CD4-positive, alpha-beta T cell (primary cell): ENCODE data around the gene GFPT1. TPM values are rescaled to one million over a fixed set of nuclear protein-coding genes. Genes with fewer than 3 reads are reported as not detected.

Experiments used
- ATAC-seq: fragments of 200-7000 bp; cut with Tn5 transposase; one replicate; pipeline ENCODE4 v1.10.0; 2022; ENCODE audit warnings: mild to moderate bottlenecking; ENCODE audit not compliant: poor library complexity
- CTCF ChIA-PET: fragments of 350-600 bp; sonication (Branson Sonifier 250); formaldehyde crosslinking; loops from one replicate; lab custom pipeline; 2021; ENCODE audit warnings: antibody characterized with exemption, inconsistent platforms; lab: Charles Lee
- POLR2A ChIA-PET: fragments of 350-600 bp; sonication (Branson Sonifier 250); formaldehyde crosslinking; loops from one replicate; lab custom pipeline; 2021; ENCODE audit warnings: antibody characterized with exemption, inconsistent platforms; lab: Charles Lee
- DNase-seq, 14 experiments: peaks; one replicate each; pipeline ENCODE4 v3.0.0-alpha.2; 2013 to 2020; ENCODE audit warnings: mixed read lengths in 2 of 14
- H3K27ac ChIP-seq, 2 donors: one replicate each; pipeline versions ENCODE4 v1.5.1 to v1.7.0; 2013; ENCODE audit warnings: low read length in 2 of 2, low read depth in 1 of 2, mild to moderate bottlenecking in 1 of 2
- H3K27me3 ChIP-seq, 2 experiments: 1 replicate in 1 of 2; 2 replicates in 1 of 2; pipeline versions ENCODE4 v1.6.1 to v1.7.0; 2013; ENCODE audit warnings: low read length in 2 of 2, control low read depth in 1 of 2, mild to moderate bottlenecking in 1 of 2, moderate library complexity in 1 of 2; ENCODE audit not compliant: insufficient read depth in 2 of 2, control insufficient read depth in 1 of 2
- H3K36me3 ChIP-seq: one replicate; pipeline ENCODE4 v1.6.1; 2013; ENCODE audit warnings: low read length, control low read depth; ENCODE audit not compliant: insufficient read depth
- H3K4me1 ChIP-seq: one replicate; pipeline ENCODE4 v1.6.1; 2013; ENCODE audit warnings: low read length, control low read depth; ENCODE audit not compliant: insufficient read depth
- H3K4me3 ChIP-seq: one replicate; pipeline ENCODE4 v1.5.1; 2013; ENCODE audit warnings: mild to moderate bottlenecking, low read length, moderate library complexity
- H3K9me3 ChIP-seq, 2 experiments: 1 replicate in 1 of 2; 2 replicates in 1 of 2; pipeline versions ENCODE4 v1.6.1 to v1.7.0; 2013; ENCODE audit warnings: low read length in 2 of 2, mild to moderate bottlenecking in 2 of 2, control low read depth in 1 of 2, moderate library complexity in 1 of 2; ENCODE audit not compliant: control insufficient read depth in 1 of 2, insufficient read depth in 1 of 2
- H3K27ac Mint-ChIP-seq: one replicate; pipeline ENCODE4 v1.8.0; 2020; ENCODE audit warnings: mixed read lengths
- H3K27me3 Mint-ChIP-seq: one replicate; pipeline ENCODE4 v1.8.0; 2021; ENCODE audit warnings: mixed read lengths
- H3K36me3 Mint-ChIP-seq: one replicate; pipeline ENCODE4 v1.8.0; 2021; ENCODE audit warnings: low read depth, mixed read lengths
- H3K4me1 Mint-ChIP-seq: one replicate; pipeline ENCODE4 v1.8.0; 2021; ENCODE audit warnings: low read depth, mixed read lengths
- H3K4me3 Mint-ChIP-seq: one replicate; pipeline ENCODE4 v1.8.0; 2020; ENCODE audit warnings: mild to moderate bottlenecking, mixed read lengths
- H3K9me3 Mint-ChIP-seq: one replicate; pipeline ENCODE4 v1.8.0; 2020; ENCODE audit warnings: mixed read lengths
- intact Hi-C, 2 experiments: fragments of 100-400 bp; cut with DNase I in 1 of 2; cut with micrococcal nuclease in 1 of 2; formaldehyde crosslinking; loops; one replicate each; pipeline versions ENCODE4 v1.15.1 to v1.9.0; 2023 to 2025; cut with DNase I, micrococcal nuclease
- total RNA-seq, 174 experiments: library from RNA in 2 of 174; stranded (reverse) in 2 of 174; gene quantifications; one replicate each; pipeline ENCODE4 v1.2.3 and lab custom pipeline; 2021 to 2026
- TF ChIP-seq, protein P1 (sequence below): fragments of 200-600 bp; IDR thresholded peaks from one replicate; pipeline ENCODE4 v1.8.0; 2022; ENCODE audit warnings: antibody characterized with exemption, mild to moderate bottlenecking

Gene GFPT1
- total RNA-seq, 2 experiments from 2014 or later = 17.6 to 18.3 TPM

DNA sequence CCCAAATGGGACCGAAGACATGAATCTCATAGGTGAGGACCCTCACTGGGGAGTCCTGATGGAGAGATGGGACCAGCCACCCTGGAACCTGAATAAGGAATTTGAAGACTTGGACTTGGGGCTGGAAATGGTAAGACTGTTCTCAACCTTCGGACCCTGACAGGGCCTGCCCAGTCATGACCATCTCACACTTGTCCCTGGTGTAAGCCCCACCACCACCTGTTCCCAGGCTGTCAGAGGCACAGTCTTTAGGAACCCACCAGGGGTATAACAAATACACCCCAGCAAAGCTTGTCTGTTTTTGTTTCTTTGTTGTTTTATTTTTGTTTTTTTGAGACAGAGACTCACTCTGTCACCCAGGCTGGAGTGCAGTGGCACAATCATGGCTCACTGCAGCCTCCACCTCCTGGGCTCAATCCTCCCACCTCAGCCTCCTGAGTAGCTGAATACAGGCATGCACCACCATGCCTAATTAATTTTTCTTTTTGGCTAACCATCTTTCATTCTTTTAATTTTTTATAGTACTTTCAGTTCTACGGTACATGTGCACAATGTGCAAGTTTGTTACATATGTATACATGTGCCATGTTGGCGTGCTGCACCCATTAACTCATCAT is 106.1 kb downstream of the GFPT1 start:
- CTCF ChIA-PET = no interaction called here
- Mint-ChIP-seq H3K36me3 (no peaks in the 10 kb centered on the region), H3K4me3 (no peak overlapping the region), H3K27ac (no peak overlapping the region), H3K9me3 (no peaks in the 10 kb centered on the region), H3K27me3 (peaks cover 4% of the 10 kb centered on the region), H3K4me1 (no peaks in the 10 kb centered on the region)
- POLR2A ChIA-PET = no interaction called here
- no peak overlapping the region for H3K27ac ChIP-seq
- DNase-seq (no peak), ATAC-seq (no peak)
- H3K4me1 ChIP-seq = no peaks in the 10 kb centered on the region
- H3K27me3 ChIP-seq = peaks cover 0 to 2% of the 10 kb centered on the region in 2 experiments
- intact Hi-C loops = no loop called here
- H3K4me3 ChIP-seq = no peak overlapping the region
- no peaks in the 10 kb centered on the region for H3K9me3 ChIP-seq
- H3K36me3 ChIP-seq = no peaks in the 10 kb centered on the region
- TF ChIP-seq, protein P1, sequence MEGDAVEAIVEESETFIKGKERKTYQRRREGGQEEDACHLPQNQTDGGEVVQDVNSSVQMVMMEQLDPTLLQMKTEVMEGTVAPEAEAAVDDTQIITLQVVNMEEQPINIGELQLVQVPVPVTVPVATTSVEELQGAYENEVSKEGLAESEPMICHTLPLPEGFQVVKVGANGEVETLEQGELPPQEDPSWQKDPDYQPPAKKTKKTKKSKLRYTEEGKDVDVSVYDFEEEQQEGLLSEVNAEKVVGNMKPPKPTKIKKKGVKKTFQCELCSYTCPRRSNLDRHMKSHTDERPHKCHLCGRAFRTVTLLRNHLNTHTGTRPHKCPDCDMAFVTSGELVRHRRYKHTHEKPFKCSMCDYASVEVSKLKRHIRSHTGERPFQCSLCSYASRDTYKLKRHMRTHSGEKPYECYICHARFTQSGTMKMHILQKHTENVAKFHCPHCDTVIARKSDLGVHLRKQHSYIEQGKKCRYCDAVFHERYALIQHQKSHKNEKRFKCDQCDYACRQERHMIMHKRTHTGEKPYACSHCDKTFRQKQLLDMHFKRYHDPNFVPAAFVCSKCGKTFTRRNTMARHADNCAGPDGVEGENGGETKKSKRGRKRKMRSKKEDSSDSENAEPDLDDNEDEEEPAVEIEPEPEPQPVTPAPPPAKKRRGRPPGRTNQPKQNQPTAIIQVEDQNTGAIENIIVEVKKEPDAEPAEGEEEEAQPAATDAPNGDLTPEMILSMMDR = no peak

DNA sequence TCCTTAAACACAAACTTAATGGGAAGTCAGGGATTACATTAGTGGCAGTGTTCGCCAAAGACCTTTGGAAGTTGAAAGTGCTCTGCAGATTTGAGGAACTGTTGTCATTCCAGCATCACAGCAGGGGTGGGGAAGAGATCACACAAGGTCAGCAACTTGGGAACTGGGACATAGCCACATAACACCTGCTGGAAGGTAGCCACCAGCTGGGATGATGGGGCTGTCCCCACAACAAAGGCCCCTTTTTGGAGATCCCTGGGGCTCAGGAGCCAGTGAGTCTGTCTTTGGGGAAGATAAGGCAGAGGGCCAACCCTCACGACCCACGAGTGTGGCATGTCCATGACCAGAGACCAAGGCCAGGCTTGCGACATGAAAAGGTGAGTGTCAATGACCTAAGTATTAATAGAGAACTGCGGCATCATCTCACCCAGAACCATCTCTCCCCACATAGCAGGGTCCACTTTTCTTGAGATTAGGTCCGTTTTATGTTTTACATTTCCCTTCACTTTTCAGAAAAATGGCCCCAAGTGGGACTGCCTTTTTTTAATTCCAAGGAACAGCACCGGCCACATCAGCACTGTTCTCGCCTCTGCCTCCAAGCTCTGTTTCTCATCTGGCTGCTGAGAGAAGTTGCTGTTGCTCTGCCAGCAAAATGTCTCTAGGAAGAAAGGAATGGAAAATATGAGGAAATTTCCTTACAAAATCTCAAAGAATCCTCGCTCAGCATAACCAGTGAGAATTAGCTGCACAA is 106.9 kb downstream of the GFPT1 start:
- H3K27ac Mint-ChIP-seq = no peak overlapping the region
- H3K4me1 ChIP-seq = no peaks in the 10 kb centered on the region
- no peak overlapping the region for H3K27ac ChIP-seq
- peaks cover 4% of the 10 kb centered on the region for H3K27me3 Mint-ChIP-seq
- ATAC-seq (no peak), DNase-seq (no peak)
- H3K4me3 Mint-ChIP-seq = no peak overlapping the region
- TF ChIP-seq, protein P1 = no peak
- no peak overlapping the region for H3K4me3 ChIP-seq
- no peaks in the 10 kb centered on the region for H3K36me3 ChIP-seq
- intact Hi-C loops = no loop called here
- peaks cover 3 to 10% of the 10 kb centered on the region in 2 experiments for H3K27me3 ChIP-seq
- H3K4me1 Mint-ChIP-seq = no peaks in the 10 kb centered on the region
- CTCF ChIA-PET = no interaction called here
- H3K9me3 Mint-ChIP-seq = no peaks in the 10 kb centered on the region
- POLR2A ChIA-PET = no interaction called here
- H3K36me3 Mint-ChIP-seq = no peaks in the 10 kb centered on the region
- H3K9me3 ChIP-seq = no peaks in the 10 kb centered on the region

DNA sequence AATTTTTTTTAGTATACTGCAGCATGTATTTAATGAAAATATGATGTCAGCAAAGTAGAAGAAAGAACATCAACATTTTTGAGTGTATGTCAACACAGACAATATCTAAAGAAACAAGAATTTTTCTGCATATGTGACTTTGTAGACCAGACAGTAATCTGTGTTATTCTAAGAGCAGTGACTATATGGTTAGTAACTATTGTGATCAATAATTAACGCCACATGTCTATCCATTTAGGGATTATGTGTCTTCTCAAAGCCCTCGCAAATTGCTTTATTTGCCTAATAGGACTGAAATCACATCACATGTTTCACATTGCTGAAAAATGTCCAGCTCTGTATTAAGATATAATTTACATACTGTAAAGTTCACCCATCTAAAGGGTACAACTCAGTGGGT is 107.8 kb downstream of the GFPT1 start:
- H3K27me3 ChIP-seq = peaks cover 3 to 11% of the 10 kb centered on the region in 2 experiments
- no peak for DNase-seq
- CTCF ChIA-PET = no interaction called here
- H3K9me3 ChIP-seq = no peaks in the 10 kb centered on the region
- no peak overlapping the region for H3K27ac Mint-ChIP-seq
- H3K4me1 Mint-ChIP-seq = no peaks in the 10 kb centered on the region
- H3K27me3 Mint-ChIP-seq = peaks cover 11% of the 10 kb centered on the region
- no peaks in the 10 kb centered on the region for H3K36me3 Mint-ChIP-seq
- no peak overlapping the region for H3K27ac ChIP-seq
- POLR2A ChIA-PET = no interaction called here
- H3K4me3 Mint-ChIP-seq = no peak overlapping the region
- no peaks in the 10 kb centered on the region for H3K36me3 ChIP-seq
- intact Hi-C loops = no loop called here
- no peak overlapping the region for H3K4me3 ChIP-seq
- TF ChIP-seq, protein P1 = no peak
- no peaks in the 10 kb centered on the region for H3K9me3 Mint-ChIP-seq
- ATAC-seq = no peak
- no peaks in the 10 kb centered on the region for H3K4me1 ChIP-seq
